ENCODE data around the gene TMPRSS4.

GRCh38 chr11:118155776-118156530 lies 79.1 kb downstream of the TMPRSS4 start:
- TF ChIP-seq CTCF (IDR thresholded peaks at IDR 0.05 in 2 of 3, conservative IDR thresholded peaks at IDR 0.05 in 1 of 3; ENCODE audit: borderline replicate concordance in 1 of 3, insufficient read depth in 1 of 3, low read depth in 2 of 3, low read length in 2 of 3) = no peak
- no peak for TF ChIP-seq SIN3A (IDR thresholded peaks at IDR 0.05; ENCODE audit: low read depth)
- no peak for TF ChIP-seq YY1 (IDR thresholded peaks at IDR 0.05; ENCODE audit: extremely low read depth, insufficient replicate concordance, low read depth, low read length)
- no peak for TF ChIP-seq EZH2 (IDR thresholded peaks at IDR 0.05)
- TF ChIP-seq ZFX (IDR thresholded peaks at IDR 0.05) = no peak

Data from HCT116 (cell line).